ENCODE data around the gene CANT1. TPM values are rescaled to one million over a fixed set of nuclear protein-coding genes. Genes with fewer than 3 reads are reported as not detected.
A peak's percentile ranks its signal among the peaks of the same experiment; 100 is the strongest.

The CANT1 gene
- total RNA-seq, 1 experiment from 2014 or later: 116 TPM

- ChIA-PET POLR2A (ENCODE audit: unreplicated experiment) (no interaction called here), CTCF (no interaction called here)
- no peak overlapping the region for H3K27ac ChIP-seq
- H3K9me3 ChIP-seq (ENCODE audit: insufficient read depth, low read depth): no peaks in the 10 kb centered on the region
- H3K79me2 ChIP-seq (ENCODE audit: low read depth): no peaks in the 10 kb centered on the region
- peaks cover 52% of the 10 kb centered on the region for H3K4me1 ChIP-seq (replicated peaks; ENCODE audit: insufficient read depth)
- no peaks in the 10 kb centered on the region for H3K36me3 ChIP-seq (ENCODE audit: low read depth)
- DNase-seq: no peak
- H3K9me2 ChIP-seq (ENCODE audit: insufficient read depth): no peaks in the 10 kb centered on the region
- BruUV-seq (replicated peaks): no TSS peak
- H3K4me2 ChIP-seq: peak overlapping the region; percentile 95
- H3F3A ChIP-seq (ENCODE audit: insufficient read depth, low read depth): peaks cover 15% of the 10 kb centered on the region; the same call in 1 of the 2 replicates
- TF ChIP-seq, protein P1, sequence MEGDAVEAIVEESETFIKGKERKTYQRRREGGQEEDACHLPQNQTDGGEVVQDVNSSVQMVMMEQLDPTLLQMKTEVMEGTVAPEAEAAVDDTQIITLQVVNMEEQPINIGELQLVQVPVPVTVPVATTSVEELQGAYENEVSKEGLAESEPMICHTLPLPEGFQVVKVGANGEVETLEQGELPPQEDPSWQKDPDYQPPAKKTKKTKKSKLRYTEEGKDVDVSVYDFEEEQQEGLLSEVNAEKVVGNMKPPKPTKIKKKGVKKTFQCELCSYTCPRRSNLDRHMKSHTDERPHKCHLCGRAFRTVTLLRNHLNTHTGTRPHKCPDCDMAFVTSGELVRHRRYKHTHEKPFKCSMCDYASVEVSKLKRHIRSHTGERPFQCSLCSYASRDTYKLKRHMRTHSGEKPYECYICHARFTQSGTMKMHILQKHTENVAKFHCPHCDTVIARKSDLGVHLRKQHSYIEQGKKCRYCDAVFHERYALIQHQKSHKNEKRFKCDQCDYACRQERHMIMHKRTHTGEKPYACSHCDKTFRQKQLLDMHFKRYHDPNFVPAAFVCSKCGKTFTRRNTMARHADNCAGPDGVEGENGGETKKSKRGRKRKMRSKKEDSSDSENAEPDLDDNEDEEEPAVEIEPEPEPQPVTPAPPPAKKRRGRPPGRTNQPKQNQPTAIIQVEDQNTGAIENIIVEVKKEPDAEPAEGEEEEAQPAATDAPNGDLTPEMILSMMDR (conservative IDR thresholded peaks at IDR 0.05): no peak
- no peak for TF ChIP-seq EZH2 (IDR thresholded peaks at IDR 0.05; ENCODE audit: low read depth)
- no peaks in the 10 kb centered on the region for H4K20me1 ChIP-seq (ENCODE audit: insufficient read depth)
- no peak overlapping the region for H2AFZ ChIP-seq
- H3K4me3 ChIP-seq: peak overlapping the region; percentile 78
- no peaks in the 10 kb centered on the region for H3K27me3 ChIP-seq (ENCODE audit: insufficient read depth, low read depth)
- intact Hi-C loops (cut with micrococcal nuclease; ENCODE audit: unreplicated experiment): no loop called here
Observed at GRCh38 chr17:79024901-79025737, 15.6 kb upstream of the CANT1 start.

DNA sequence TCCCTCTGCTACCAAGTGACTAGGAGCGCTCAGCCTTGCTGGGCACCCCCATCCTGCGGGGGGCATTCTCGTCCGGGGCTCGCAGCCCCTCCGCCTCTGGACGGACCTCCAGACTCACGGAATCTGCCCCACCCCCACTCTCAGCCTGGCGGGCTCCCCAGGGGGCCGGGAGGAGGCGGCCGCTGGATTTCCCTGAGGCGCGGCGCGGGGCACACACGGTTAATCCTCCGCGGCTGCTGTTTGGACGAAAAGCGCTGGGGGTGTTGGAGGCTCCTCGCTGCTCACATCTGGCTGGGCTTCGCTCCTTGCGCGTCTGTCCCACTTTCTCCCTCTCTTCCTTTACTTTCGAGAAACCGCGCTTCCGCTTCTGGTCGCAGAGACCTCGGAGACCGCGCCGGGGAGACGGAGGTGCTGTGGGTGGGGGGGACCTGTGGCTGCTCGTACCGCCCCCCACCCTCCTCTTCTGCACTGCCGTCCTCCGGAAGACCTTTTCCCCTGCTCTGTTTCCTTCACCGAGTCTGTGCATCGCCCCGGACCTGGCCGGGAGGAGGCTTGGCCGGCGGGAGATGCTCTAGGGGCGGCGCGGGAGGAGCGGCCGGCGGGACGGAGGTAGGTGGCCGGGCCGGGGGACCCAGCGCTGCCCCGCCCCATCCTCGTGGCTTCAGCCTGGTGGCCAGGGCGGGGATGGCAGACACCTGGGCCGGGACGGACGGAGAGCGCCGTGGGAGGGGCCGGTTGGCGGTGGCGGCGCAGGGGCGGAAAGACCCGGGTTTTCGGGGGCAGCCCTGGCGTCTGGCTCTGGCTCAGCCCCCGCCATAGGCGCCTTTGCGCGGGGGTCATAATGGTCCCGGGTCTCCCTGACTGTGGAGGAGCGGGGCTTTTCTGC lies 14.6 kb upstream of the CANT1 start, which contains the start of gene C1QTNF1:
C1QTNF1 (plus strand) TSS at position 284 of the 886 bp plus-strand sequence. CDS start 19,800 bp downstream, outside the sequence.
- H3K4me3 ChIP-seq: peak within 1 kb of the TSS; percentile 78
- DNase-seq: peak in 1 of 2 experiments; percentile 70
- H2AFZ ChIP-seq: peak within 1 kb of the TSS; percentile 97
- ChIA-PET CTCF (no interaction called here), POLR2A (ENCODE audit: unreplicated experiment) (no interaction called here)
- BruUV-seq (replicated peaks): no TSS peak
- intact Hi-C loops (cut with micrococcal nuclease; ENCODE audit: unreplicated experiment): no loop called here
- H4K20me1 ChIP-seq (ENCODE audit: insufficient read depth): no peaks in the 10 kb centered on the region
- TF ChIP-seq, protein P1 (conservative IDR thresholded peaks at IDR 0.05): peak; percentile 56
- no peak for TF ChIP-seq EZH2 (IDR thresholded peaks at IDR 0.05; ENCODE audit: low read depth)
- peaks cover 15% of the 10 kb centered on the region; the same call in 1 of the 2 replicates for H3F3A ChIP-seq (ENCODE audit: insufficient read depth, low read depth)
- no peaks in the 10 kb centered on the region for H3K27me3 ChIP-seq (ENCODE audit: insufficient read depth, low read depth)
- no peaks in the 10 kb centered on the region for H3K9me3 ChIP-seq (ENCODE audit: insufficient read depth, low read depth)
- H3K9me2 ChIP-seq (ENCODE audit: insufficient read depth): no peaks in the 10 kb centered on the region
- H3K27ac ChIP-seq: no peak within 1 kb of the TSS
- peak within 1 kb of the TSS; percentile 95 for H3K4me2 ChIP-seq
- H3K4me1 ChIP-seq (replicated peaks; ENCODE audit: insufficient read depth): peaks cover 62% of the 10 kb centered on the region
- H3K79me2 ChIP-seq (ENCODE audit: low read depth): no peaks in the 10 kb centered on the region
- H3K36me3 ChIP-seq (ENCODE audit: low read depth): no peaks in the 10 kb centered on the region

- Histone ChIP-seq H3K4me3 (peak overlapping the region; percentile 78; the same call in 1 of the 2 replicates), H4K20me1 (ENCODE audit: insufficient read depth) (no peaks in the 10 kb centered on the region), H3K79me2 (ENCODE audit: low read depth) (no peaks in the 10 kb centered on the region), H3K4me2 (peak overlapping the region; percentile 95), H3K9me3 (ENCODE audit: insufficient read depth, low read depth) (no peaks in the 10 kb centered on the region), H3K27ac (no peak overlapping the region), H3K9me2 (ENCODE audit: insufficient read depth) (no peaks in the 10 kb centered on the region), H2AFZ (no peak overlapping the region), H3K36me3 (ENCODE audit: low read depth) (no peaks in the 10 kb centered on the region), H3K4me1 (replicated peaks; ENCODE audit: insufficient read depth) (peaks cover 64% of the 10 kb centered on the region), H3K27me3 (ENCODE audit: insufficient read depth, low read depth) (no peaks in the 10 kb centered on the region), H3F3A (ENCODE audit: insufficient read depth, low read depth) (peaks cover 15% of the 10 kb centered on the region; the same call in 1 of the 2 replicates)
- no TSS peak for BruUV-seq (replicated peaks)
- CTCF ChIA-PET: interaction anchor here (0.7 kb wide), 1 partner anchor 788 kb away, joined by 3 read pairs; no protein-coding TSS in a partner anchor
- TF ChIP-seq EZH2 (IDR thresholded peaks at IDR 0.05; ENCODE audit: low read depth): no peak
- TF ChIP-seq, protein P1 (conservative IDR thresholded peaks at IDR 0.05): no peak
- no peak for DNase-seq
- POLR2A ChIA-PET (ENCODE audit: unreplicated experiment): no interaction called here
- intact Hi-C loops (cut with micrococcal nuclease; ENCODE audit: unreplicated experiment): no loop called here
Observed at GRCh38 chr17:79023180-79023705, 13.7 kb upstream of the CANT1 start.

All from PC-9 (cell line).